ENCODE results near the gene TPD52L1.

DNA sequence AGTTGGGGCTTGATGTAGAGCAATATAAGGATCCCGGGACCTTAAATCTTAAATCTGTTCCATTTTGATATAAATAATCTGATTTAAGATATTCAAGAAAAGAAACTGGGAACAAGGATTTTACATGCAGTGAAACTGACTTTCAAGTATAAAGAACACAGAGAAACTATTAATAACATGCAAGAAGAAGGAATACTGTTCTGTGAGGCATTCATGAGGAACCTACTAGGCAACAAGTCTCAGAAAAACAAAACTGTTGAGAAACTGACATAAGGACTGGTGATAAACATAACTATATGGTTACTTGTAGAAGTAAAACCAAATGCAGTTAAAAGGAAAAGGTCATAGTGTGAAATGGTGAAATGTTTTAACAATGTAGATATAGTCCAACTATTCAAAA is 132.4 kb downstream of the TPD52L1 start:
- TF ChIP-seq EZH2 (IDR thresholded peaks at IDR 0.05; ENCODE audit: low read depth, unreplicated experiment) (no peak), ZNF331 (CRISPR knock-in tag; IDR thresholded peaks at IDR 0.05; ENCODE audit: low read depth) (no peak), CTCF (conservative IDR thresholded peaks at IDR 0.05; ENCODE audit: low read depth in 2 of 2) (no peak), EZH2phosphoT487 (IDR thresholded peaks at IDR 0.05; ENCODE audit: unreplicated experiment) (no peak)
- TF ChIP-seq, protein P1, sequence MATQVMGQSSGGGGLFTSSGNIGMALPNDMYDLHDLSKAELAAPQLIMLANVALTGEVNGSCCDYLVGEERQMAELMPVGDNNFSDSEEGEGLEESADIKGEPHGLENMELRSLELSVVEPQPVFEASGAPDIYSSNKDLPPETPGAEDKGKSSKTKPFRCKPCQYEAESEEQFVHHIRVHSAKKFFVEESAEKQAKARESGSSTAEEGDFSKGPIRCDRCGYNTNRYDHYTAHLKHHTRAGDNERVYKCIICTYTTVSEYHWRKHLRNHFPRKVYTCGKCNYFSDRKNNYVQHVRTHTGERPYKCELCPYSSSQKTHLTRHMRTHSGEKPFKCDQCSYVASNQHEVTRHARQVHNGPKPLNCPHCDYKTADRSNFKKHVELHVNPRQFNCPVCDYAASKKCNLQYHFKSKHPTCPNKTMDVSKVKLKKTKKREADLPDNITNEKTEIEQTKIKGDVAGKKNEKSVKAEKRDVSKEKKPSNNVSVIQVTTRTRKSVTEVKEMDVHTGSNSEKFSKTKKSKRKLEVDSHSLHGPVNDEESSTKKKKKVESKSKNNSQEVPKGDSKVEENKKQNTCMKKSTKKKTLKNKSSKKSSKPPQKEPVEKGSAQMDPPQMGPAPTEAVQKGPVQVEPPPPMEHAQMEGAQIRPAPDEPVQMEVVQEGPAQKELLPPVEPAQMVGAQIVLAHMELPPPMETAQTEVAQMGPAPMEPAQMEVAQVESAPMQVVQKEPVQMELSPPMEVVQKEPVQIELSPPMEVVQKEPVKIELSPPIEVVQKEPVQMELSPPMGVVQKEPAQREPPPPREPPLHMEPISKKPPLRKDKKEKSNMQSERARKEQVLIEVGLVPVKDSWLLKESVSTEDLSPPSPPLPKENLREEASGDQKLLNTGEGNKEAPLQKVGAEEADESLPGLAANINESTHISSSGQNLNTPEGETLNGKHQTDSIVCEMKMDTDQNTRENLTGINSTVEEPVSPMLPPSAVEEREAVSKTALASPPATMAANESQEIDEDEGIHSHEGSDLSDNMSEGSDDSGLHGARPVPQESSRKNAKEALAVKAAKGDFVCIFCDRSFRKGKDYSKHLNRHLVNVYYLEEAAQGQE (IDR thresholded peaks at IDR 0.05; ENCODE audit: unreplicated experiment), result no peak

Measured in GM23338 (cell line).